Activated T-cell treated with anti-CD3 and anti-CD28 coated beads, Interleukin-2, amount 50 U/mL, for 24 hours (primary cell): ENCODE data around the gene GDPD3.

Experiments used
- DNase-seq: peaks from one replicate; pipeline ENCODE4 v3.0.0-alpha.2; 2020
- H3K27ac Mint-ChIP-seq: 2 replicates; pipeline ENCODE4 v1.8.0; 2020; ENCODE audit warnings: mild to moderate bottlenecking, mixed read lengths
- H3K27me3 Mint-ChIP-seq: 2 replicates; pipeline ENCODE4 v1.8.0; 2020; ENCODE audit warnings: mixed read lengths
- H3K36me3 Mint-ChIP-seq: 2 replicates; pipeline ENCODE4 v1.8.0; 2020; ENCODE audit warnings: low read depth, mixed read lengths
- H3K4me1 Mint-ChIP-seq: 2 replicates; pipeline ENCODE4 v1.8.0; 2020; ENCODE audit warnings: low read depth, mixed read lengths
- H3K4me3 Mint-ChIP-seq: 2 replicates; pipeline ENCODE4 v1.8.0; 2020; ENCODE audit warnings: mild to moderate bottlenecking, moderate library complexity, mixed read lengths
- H3K9me3 Mint-ChIP-seq: 2 replicates; pipeline ENCODE4 v1.8.0; 2020; ENCODE audit warnings: mixed read lengths

The GDPD3 gene

DNA sequence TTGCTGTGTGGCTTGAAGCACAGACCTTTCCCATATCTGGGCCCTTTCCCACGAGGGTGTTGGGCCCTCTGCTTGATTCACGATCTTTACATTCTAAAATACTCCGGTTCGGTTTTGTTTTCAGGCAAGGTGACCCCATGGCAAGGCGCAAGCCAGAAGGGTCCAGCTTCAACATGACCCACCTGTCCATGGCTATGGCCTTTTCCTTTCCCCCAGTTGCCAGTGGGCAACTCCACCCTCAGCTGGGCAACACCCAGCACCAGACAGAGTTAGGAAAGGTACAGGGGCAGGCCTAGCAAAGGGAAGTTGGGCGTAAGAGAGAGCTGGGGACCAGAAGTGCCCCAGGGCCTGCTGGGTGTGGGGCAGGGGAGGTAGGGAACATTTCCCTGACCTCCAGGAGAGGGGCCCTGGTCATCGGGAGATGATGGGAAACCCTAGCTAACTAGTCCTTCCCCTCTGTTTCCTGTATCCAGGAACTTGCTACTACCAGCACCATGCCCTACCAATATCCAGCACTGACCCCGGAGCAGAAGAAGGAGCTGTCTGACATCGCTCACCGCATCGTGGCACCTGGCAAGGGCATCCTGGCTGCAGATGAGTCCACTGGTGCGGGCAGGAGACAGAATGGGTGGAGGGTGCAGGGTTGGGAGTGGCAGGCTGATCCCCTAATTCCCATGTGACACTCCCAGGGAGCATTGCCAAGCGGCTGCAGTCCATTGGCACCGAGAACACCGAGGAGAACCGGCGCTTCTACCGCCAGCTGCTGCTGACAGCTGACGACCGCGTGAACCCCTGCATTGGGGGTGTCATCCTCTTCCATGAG, 46.4 kb downstream of the GDPD3 start:
- peak overlapping the region; percentile 99 for H3K27ac Mint-ChIP-seq
- H3K4me1 Mint-ChIP-seq = peaks cover 47% of the 10 kb centered on the region
- no peaks in the 10 kb centered on the region for H3K9me3 Mint-ChIP-seq
- DNase-seq = no peak
- peaks cover 77% of the 10 kb centered on the region for H3K36me3 Mint-ChIP-seq
- peak overlapping the region; percentile 99 for H3K4me3 Mint-ChIP-seq
- H3K27me3 Mint-ChIP-seq = no peaks in the 10 kb centered on the region

DNA sequence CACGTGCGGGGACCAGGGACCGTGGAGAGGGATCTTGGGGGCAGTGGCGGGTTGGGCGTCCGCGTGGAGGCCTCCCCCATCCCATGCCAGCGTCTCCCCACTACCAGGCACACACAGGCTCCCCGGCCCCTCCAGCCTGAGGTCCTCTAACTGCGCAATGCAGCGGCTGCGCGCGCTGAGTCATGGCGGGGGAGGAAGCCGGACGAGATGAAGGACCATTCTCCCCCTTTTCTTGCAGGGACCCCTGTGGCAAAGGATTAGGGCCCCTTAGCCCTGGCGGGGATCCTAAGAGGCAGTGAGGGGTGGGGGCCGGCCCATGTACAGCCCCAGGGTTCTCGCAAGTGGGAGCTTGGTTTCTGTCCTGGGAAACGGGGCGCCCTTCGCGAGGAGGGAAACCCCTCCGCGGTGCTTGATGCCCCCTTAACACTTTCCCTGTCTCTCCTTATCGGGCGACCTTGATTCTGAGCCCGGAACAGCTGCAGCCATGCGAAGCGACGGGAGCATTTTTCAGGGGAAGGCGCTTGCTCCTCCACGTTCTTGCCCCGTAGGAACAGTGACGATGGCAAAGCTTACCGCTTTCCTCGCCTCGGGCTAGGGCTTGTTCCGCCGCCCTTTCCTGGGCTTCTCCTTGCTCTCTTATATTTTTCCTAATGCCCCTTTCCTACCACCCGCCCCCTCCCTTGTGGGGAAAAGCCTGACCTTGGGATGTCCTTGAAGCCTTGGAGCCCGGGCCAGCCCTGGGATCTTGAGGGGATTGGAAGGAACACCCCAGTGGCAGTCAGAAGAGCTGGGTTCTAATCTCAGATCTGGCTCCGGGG, 47.2 kb downstream of the GDPD3 start:
- no peak for DNase-seq
- H3K36me3 Mint-ChIP-seq = peaks cover 69% of the 10 kb centered on the region
- H3K4me1 Mint-ChIP-seq = peaks cover 47% of the 10 kb centered on the region
- H3K27me3 Mint-ChIP-seq = no peaks in the 10 kb centered on the region
- H3K9me3 Mint-ChIP-seq = no peaks in the 10 kb centered on the region
- H3K27ac Mint-ChIP-seq = peak overlapping the region; percentile 99
- peak overlapping the region; percentile 99 for H3K4me3 Mint-ChIP-seq

DNA sequence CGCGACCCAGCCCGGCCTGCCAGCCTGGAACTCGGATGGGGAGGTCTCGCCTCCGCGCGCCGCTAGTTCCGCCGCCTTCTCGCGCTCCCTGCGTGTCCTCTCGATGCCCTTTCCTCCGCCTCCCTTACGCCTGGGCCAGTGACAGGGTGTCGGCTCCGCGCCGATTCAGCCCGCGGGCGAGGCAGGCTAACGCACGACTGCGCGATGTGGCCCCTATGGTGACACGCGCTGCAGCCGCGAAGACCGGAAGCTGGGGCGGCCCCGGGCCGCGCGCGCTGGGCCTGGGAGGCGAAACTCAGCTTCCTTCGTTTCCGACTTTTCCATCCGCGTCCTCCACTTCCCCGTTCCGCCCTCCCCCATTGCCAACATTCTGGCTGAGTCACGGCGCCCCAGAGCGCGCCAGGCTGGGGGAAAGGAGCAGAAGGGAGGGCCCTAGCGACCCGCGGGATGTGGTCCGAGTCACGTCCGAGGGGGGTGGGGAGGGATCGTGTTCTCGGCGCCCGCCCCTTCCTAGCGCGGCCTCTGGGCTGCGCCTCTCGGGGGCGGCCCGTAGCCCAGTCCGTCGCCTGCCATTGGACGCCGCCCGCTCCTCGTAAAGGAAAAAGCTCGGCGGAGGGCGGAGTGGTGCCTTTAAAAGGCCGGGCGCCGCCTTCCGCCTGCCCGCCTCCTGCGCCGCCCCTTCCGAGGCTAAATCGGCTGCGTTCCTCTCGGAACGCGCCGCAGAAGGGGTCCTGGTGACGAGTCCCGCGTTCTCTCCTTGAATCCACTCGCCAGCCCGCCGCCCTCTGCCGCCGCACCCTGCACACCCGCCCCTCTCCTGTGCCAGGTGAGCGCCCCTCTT, 48.0 kb downstream of the GDPD3 start, which contains the start of gene ALDOA:
Gene ALDOA, plus strand, starts transcription at position 659 of the 841 bp plus-strand sequence. CDS start 1,138 bp downstream, outside the sequence.
- no peaks in the 10 kb centered on the region for H3K27me3 Mint-ChIP-seq
- no peaks in the 10 kb centered on the region for H3K9me3 Mint-ChIP-seq
- H3K4me1 Mint-ChIP-seq = peaks cover 45% of the 10 kb centered on the region
- peaks cover 61% of the 10 kb centered on the region for H3K36me3 Mint-ChIP-seq
- peak within 1 kb of the TSS; percentile 99 for H3K4me3 Mint-ChIP-seq
- peak; percentile 97 for DNase-seq
- H3K27ac Mint-ChIP-seq = peak within 1 kb of the TSS; percentile 99

DNA sequence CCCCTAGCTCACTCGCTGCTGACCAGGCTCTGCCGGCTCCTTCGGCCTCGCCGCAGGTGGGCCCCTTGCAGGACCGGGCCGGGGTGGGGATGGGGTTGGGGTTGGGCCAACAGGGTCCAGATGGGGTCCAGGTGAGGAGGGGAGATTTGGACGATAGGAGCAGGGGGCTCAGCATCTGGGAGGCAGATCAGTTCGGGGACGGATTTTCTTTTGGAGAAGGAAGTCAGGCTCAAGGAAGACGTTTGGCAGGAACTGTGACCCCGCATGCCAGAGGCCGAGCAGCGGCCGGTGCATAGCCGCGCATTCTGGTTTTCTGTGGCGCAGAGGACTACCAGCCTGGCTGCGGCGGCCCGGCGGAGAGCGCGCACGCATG, 48.6 kb downstream of the GDPD3 start:
- H3K4me3 Mint-ChIP-seq = peak overlapping the region; percentile 99
- peak overlapping the region; percentile 99 for H3K27ac Mint-ChIP-seq
- H3K9me3 Mint-ChIP-seq = no peaks in the 10 kb centered on the region
- H3K4me1 Mint-ChIP-seq = peaks cover 39% of the 10 kb centered on the region
- DNase-seq = no peak
- peaks cover 55% of the 10 kb centered on the region for H3K36me3 Mint-ChIP-seq
- H3K27me3 Mint-ChIP-seq = no peaks in the 10 kb centered on the region

DNA sequence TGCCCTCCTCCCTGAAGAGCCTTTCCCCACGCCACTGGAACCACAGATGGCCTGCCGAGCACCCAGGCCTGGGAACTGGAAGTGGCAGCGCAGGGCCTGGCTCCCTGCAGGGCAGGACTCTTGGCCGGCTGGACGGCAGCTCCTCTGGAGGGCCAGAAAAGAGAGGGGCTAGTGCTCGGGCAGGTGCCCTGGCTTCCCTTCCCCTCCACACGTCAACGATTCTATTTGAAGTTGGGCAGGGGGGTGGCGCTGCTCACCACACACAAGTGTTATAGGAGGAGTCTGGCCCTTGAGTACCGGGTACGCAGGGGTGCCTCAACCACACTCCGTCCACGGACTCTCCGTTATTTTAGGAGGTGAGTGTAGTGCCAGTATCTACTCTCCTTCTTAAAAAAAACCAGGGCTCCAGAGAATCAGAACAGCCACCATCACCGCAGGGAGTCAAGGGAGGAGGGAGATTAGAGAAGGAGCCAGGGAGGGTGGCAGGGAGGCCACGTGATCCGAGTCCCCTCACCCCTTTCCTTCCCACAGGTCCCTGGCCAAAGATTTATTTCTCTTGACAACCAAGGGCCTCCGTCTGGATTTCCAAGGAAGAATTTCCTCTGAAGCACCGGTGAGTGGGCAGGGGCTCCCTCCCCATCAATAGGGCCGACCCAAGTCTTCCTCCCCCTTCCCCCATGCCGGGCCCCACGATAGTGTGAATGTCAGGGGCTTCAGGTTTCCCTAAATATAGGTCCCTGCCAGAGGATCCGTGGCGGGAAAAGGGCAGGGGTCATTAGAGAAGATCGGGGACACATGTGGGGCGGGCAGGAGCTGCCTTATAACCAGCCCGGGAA, 49.2 kb downstream of the GDPD3 start:
- Mint-ChIP-seq H3K4me1 (peaks cover 33% of the 10 kb centered on the region), H3K27me3 (no peaks in the 10 kb centered on the region)
- peak; percentile 83 for DNase-seq

DNA sequence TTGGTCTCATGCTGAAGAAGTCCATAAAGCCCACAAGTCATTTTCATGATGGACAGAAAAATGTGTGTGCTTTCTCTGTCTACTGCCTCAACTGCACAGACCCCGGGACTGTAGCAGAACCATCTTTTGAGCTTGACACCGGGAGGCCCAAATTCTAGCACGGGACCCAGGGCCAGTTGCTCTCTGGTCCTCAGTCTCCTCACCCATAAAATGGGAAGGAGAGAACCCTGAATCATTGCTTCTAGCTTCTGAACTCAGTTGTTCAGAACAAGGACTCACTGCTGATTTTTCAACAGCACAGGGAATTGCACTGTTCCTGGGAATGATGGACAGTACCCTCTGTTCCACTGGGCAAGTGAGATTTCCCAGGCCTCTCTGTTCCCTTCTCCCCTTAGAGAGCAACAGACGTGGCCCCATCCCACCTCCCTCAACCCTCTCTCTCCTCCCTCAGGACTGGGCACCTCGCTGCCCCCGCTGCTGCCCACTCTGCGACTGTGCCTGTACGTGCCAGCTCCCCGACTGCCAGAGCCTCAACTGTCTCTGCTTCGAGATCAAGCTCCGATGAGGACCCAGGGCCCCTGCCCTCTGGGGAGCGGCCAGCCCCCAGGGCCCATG, 50.0 kb downstream of the GDPD3 start:
- H3K36me3 Mint-ChIP-seq = peaks cover 41% of the 10 kb centered on the region
- peaks cover 26% of the 10 kb centered on the region for H3K4me1 Mint-ChIP-seq
- H3K9me3 Mint-ChIP-seq = no peaks in the 10 kb centered on the region
- H3K27ac Mint-ChIP-seq = peak overlapping the region; percentile 99
- DNase-seq = no peak
- H3K27me3 Mint-ChIP-seq = no peaks in the 10 kb centered on the region
- H3K4me3 Mint-ChIP-seq = peak overlapping the region; percentile 99

More for the DNA sequence above, 49.2 kb downstream of the GDPD3 start:
- H3K27ac Mint-ChIP-seq = peak overlapping the region; percentile 99
- peaks cover 49% of the 10 kb centered on the region for H3K36me3 Mint-ChIP-seq
- no peaks in the 10 kb centered on the region for H3K9me3 Mint-ChIP-seq
- H3K4me3 Mint-ChIP-seq = peak overlapping the region; percentile 99

DNA sequence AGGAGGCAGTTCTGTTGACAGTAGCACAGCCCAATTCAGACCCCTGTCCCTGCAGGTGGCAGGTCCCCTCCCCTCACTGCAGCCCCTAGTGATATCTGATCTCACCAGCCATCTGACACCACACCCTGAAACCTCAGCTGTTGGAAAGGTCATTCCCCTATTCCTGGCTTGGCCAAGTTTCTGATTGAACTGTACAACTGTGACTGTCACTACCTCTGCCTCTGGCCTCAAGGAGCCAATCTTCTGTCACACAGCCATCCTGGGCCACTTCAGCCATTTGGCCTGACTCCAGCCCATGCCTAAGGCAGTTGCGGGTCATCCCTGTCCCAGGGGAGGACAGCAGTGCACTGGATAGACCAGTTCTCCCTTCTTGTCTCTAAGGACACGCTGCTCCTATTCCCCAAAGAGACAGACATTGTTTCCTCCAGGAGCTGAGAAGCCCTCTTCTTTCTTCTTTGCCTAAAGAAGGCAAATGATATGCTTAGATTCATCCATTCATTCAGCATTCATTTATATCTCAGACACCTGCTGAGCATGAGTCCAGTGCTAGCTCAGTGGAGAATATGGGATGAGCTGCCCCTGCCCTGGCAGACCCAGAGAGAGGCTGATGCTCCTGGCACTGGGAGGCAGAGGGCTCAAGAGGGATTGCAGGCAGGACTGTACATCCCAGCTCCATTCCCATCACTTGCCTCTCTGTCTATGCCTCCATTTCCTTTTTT, 52.3 kb downstream of the GDPD3 start:
- H3K4me3 Mint-ChIP-seq = no peak overlapping the region
- H3K27ac Mint-ChIP-seq = no peak overlapping the region

DNA sequence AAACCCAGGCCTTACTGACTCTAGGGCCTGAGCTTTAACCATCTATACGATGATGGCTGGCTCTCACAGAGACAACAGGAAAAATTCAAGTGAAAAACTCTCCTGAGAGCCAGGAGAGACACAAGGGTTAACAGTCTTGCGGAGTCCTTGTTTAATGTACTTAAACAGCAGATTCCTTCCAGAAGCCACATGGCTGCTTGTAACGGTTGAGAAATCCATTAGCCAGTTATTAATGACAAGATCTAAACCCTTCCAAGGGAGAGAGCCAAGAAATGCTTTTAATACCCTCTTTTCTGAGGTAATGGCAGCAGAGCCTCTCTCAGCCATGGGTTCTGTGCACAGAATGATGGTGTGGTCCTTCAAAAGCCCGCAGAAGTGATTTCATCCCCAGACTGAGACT, 53.0 kb downstream of the GDPD3 start:
- H3K4me1 Mint-ChIP-seq = peaks cover 14% of the 10 kb centered on the region
- H3K4me3 Mint-ChIP-seq = no peak overlapping the region
- H3K9me3 Mint-ChIP-seq = no peaks in the 10 kb centered on the region
- peaks cover 14% of the 10 kb centered on the region for H3K36me3 Mint-ChIP-seq
- H3K27me3 Mint-ChIP-seq = no peaks in the 10 kb centered on the region
- no peak for DNase-seq
- H3K27ac Mint-ChIP-seq = no peak overlapping the region

More for the DNA sequence above, 52.3 kb downstream of the GDPD3 start:
- Mint-ChIP-seq H3K4me1 (peaks cover 11% of the 10 kb centered on the region), H3K27me3 (no peaks in the 10 kb centered on the region), H3K36me3 (peaks cover 19% of the 10 kb centered on the region), H3K9me3 (no peaks in the 10 kb centered on the region)
- DNase-seq = no peak

DNA sequence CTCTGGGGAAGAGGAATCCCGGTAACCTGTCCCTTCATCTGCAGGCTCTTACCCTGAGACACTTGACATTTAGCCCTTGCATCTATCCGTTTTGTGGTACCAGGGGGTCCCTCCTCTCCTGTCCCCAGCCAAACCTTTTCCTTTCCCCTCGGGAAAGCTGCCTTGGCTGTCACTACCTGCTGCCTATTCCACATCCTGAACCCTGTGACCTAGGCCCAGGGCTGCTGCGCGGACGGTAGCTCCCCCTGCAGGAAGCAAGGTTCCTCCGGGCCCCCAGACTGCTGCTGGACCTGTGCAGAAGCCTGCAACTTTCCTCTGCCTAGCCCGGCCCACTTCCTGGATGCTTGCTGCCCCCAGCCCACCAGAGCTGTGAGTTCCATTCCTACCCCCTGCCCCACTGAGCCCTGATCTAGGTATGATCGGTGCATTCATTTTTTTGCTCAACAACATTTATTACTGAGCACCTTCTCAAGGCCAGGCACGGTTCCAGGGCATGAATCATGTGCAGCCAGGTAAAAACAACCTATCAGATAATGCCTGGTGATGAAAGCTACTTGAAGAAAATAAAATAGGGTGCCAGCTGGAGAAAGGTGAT, 58.3 kb downstream of the GDPD3 start:
- Mint-ChIP-seq H3K9me3 (no peaks in the 10 kb centered on the region), H3K27me3 (no peaks in the 10 kb centered on the region), H3K4me1 (peaks cover 25% of the 10 kb centered on the region), H3K27ac (peak overlapping the region; percentile 26), H3K36me3 (no peaks in the 10 kb centered on the region), H3K4me3 (no peak overlapping the region)
- DNase-seq = peak; percentile 66
